ENCODE data around the gene PTTG1.

DNA sequence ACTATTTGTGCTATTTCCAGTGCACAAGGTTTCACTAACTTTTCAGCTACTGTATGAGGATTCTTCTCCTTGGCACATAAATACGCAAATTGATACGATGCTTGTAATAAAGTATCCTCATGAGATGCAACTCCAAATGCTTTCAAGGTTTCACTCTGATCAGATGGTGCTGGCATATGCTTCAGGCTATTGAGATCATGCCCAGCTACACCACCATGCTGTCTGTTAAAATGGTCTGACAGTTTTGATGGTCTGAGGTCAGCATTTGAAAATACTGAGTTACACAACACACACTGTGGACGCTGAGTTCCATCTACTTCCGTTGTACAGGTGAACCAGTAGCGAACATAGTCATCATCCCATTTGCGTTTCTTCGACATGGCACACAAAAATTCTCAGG is 26.5 kb upstream of the PTTG1 start:
- TF ChIP-seq GATA2 (IDR thresholded peaks at IDR 0.05; ENCODE audit: low read depth, low read length) (no peak), GATA3 (IDR thresholded peaks at IDR 0.05; ENCODE audit: low read depth, low read length) (no peak)
